Astrocyte (in vitro differentiated cells and primary cell): ENCODE measurements around the gene SHROOM1.

Experiments
- CTCF ChIP-seq: IDR thresholded peaks from 2 replicates; pipeline ENCODE4 v1.5.1; 2011; ENCODE audit warnings: low read depth, mild to moderate bottlenecking, inconsistent platforms, low read length, moderate library complexity; ENCODE audit not compliant: insufficient read depth
- EZH2 ChIP-seq: IDR thresholded peaks from 2 replicates; pipeline ENCODE4 v1.6.1; 2012; ENCODE audit warnings: mild to moderate bottlenecking, low read length, inconsistent platforms; ENCODE audit not compliant: insufficient read depth

GRCh38 chr5:132853323-132853722 lies 22.9 kb upstream of the SHROOM1 start:
- no peak for TF ChIP-seq CTCF
- TF ChIP-seq EZH2: no peak
